ENCODE measurements around the gene SDF2L1. TPM values are rescaled to one million over a fixed set of nuclear protein-coding genes. Genes with fewer than 3 reads are reported as not detected.

Gene SDF2L1
- total and polyA plus RNA-seq, 9 of the 15 experiments (the other 6 are each of a cell fraction or from before 2014, with no cell fraction given) = 15.1 to 989 (median 124) TPM

GRCh38 chr22:21611210-21611977, 30.7 kb upstream of the SDF2L1 start (continued):
- TF ChIP-seq HMGXB4 (CRISPR knock-in tag; IDR thresholded peaks at IDR 0.05) (peak; percentile 86), ELF4 (CRISPR knock-in tag; IDR thresholded peaks at IDR 0.05) (peak; percentile 92), RBM22 (IDR thresholded peaks at IDR 0.05; ENCODE audit: low read depth, low read length, poor library complexity, severe bottlenecking) (peak; percentile 29), MYNN (IDR thresholded peaks at IDR 0.05) (no peak), MYNN (CRISPR knock-in tag; IDR thresholded peaks at IDR 0.05) (peak; percentile 70; the same call in 1 of the 2 replicates), HDAC6 (IDR thresholded peaks at IDR 0.05; ENCODE audit: low read depth, low read length) (0 out of 2 replicates have a peak, but pooled peaks have one; percentile 71), EP300 (IDR thresholded peaks at IDR 0.05; ENCODE audit: low read length) (no peak), IRF2 (CRISPR knock-in tag; IDR thresholded peaks at IDR 0.05) (peak; percentile 65), SLC30A9 (CRISPR knock-in tag; IDR thresholded peaks at IDR 0.05) (no peak), MTF1 (CRISPR knock-in tag; IDR thresholded peaks at IDR 0.05; ENCODE audit: borderline replicate concordance) (peak; percentile 55; the same call in 1 of the 2 replicates), THRAP3 (IDR thresholded peaks at IDR 0.05; ENCODE audit: borderline replicate concordance) (no peak), ZBTB26 (CRISPR knock-in tag; IDR thresholded peaks at IDR 0.05) (peak; percentile 97), ZNF639 (CRISPR knock-in tag; conservative IDR thresholded peaks at IDR 0.05 in 1 of 2, IDR thresholded peaks at IDR 0.05 in 1 of 2) (peak in 1 of 2 experiments; percentile 95; a peak in 2 of 4 replicates), KLF13 (tag; IDR thresholded peaks at IDR 0.05; ENCODE audit: borderline replicate concordance, low read depth) (0 out of 2 replicates have a peak, but pooled peaks have one; percentile 34), HBP1 (CRISPR knock-in tag; IDR thresholded peaks at IDR 0.05) (peak; percentile 95; the same call in 1 of the 2 replicates), ZNF184 (CRISPR knock-in tag; IDR thresholded peaks at IDR 0.05) (0 out of 2 replicates have a peak, but pooled peaks have one; percentile 70), CBX3 (IDR thresholded peaks at IDR 0.05; ENCODE audit: borderline replicate concordance in 1 of 2, low read length in 2 of 2) (no peak), RFX7 (CRISPR knock-in tag; IDR thresholded peaks at IDR 0.05) (no peak), ELF2 (CRISPR knock-in tag; IDR thresholded peaks at IDR 0.05) (no peak), ID3 (CRISPR knock-in tag; IDR thresholded peaks at IDR 0.05) (no peak), ID3 (tag; IDR thresholded peaks at IDR 0.05) (0 out of 2 replicates have a peak, but pooled peaks have one; percentile 29)
